G401 (cell line): ENCODE results near the gene RCC1. TPM values are rescaled to one million over a fixed set of nuclear protein-coding genes. Genes with fewer than 3 reads are reported as not detected.
A peak's percentile ranks its signal among the peaks of the same experiment; 100 is the strongest.
"Not testable (repeated sequence)": the region's sequence is repeated elsewhere in the genome, so short reads cannot be mapped to it uniquely, and the experiment has no call there.

Experiments
- DNase-seq: peaks from one replicate; pipeline ENCODE4 v3.0.0-alpha.2; 2015; ENCODE audit warnings: low spot score
- in situ Hi-C: cut with HindIII; loops from 2 replicates; pipeline ENCODE4 v1.10.0; 2016; ENCODE audit warnings: low sequenced_read_pairs, mixed read lengths
- total RNA-seq: library from RNA; depleted of rRNA; stranded (reverse); fragments of >200 nt; shearing (Covaris generic); gene quantifications from 2 replicates; pipeline ENCODE4 v1.2.3, GENCODE V29; 2014; rRNA removed

RCC1 gene, protein sequence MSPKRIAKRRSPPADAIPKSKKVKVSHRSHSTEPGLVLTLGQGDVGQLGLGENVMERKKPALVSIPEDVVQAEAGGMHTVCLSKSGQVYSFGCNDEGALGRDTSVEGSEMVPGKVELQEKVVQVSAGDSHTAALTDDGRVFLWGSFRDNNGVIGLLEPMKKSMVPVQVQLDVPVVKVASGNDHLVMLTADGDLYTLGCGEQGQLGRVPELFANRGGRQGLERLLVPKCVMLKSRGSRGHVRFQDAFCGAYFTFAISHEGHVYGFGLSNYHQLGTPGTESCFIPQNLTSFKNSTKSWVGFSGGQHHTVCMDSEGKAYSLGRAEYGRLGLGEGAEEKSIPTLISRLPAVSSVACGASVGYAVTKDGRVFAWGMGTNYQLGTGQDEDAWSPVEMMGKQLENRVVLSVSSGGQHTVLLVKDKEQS
- 116 and 139 TPM in 2 replicates for total RNA-seq

DNA sequence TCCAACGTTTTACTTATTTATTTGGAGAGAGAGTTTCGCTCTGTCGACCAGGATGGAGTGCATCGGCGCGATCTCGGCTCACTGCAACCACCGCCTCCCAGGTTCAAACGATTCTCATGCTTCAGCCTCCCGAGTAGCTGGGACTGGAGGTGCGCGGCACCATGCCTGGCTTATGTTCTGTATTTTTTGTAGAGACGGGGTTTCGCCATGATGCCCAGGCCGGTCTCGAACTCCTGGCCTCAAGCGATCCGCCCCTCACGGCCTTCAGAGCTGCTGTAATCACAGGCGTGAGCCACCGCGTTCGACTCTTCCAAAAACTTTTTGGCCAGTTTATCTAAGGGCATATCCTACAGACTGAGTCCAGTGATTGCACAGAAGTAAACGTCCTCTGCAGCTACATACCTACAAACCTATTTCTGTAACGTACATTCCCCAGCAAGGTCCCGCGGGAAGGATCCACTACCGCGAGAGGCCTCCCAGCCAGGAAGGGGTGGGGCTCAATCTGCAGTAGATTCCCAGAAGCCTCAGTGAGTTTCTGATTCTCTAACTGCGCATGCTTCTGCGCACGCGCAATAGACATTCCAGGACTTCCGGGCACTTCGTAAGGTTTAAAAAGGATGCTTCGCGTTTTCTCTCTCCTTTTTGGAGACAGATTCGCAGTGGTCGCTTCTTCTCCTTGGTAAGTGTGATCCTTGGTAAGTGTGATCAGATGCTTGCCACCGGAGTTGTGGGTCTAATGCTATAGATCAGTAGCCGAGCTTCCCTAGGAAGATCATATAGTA, at the start of gene RCC1:
Gene RCC1 (plus strand): TSS at position 638 of the 782 bp plus-strand sequence. CDS start 23,824 bp downstream, outside the sequence.
- DNase-seq: peak; percentile 98
- in situ Hi-C loops: no loop called here

DNA sequence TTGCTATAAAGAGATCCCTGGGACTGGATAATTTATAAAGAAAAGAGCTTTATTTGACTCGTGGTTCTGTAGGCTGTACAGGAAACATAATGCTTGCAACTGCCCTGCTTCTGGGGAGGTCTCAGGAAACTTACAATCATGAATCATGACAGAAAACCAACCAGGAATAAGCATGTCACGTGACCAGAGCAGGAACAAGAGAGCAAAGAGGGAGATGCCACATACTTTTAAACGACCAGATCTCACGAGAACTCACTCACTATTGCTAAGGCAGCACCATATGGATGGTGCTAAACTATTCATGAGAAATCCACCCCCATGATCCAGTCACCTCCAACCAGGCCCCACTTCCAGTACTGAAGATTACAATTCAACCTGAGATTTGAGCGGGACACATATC, 49.8 kb upstream of the RCC1 start:
- no peak for DNase-seq
- in situ Hi-C loops: loop anchor here (25.0 kb wide), 1 partner anchor 156 kb away; no protein-coding TSS in a partner anchor

DNA sequence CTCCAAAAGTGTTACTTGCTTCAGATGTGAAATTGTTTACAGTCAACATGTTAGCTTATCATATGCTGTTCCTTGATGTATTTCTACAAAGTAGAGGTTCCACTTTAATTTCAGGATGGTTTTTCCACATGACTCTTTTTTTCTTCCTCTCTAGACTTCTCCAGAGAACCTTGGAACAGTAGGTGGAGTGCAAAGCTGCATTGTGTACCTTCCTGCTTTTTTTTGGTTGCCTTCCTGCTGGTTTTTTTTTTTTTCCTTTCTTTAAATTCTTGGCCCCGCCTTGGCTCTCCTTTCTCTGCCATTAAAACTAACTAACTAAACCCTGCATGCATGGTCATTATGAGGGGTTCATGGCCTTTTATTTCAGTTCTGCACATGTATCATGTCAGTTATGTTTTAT, 48.2 kb upstream of the RCC1 start:
- in situ Hi-C loops: loop anchor here (25.0 kb wide), 1 partner anchor 155 kb away; no protein-coding TSS in a partner anchor
- no peak for DNase-seq

DNA sequence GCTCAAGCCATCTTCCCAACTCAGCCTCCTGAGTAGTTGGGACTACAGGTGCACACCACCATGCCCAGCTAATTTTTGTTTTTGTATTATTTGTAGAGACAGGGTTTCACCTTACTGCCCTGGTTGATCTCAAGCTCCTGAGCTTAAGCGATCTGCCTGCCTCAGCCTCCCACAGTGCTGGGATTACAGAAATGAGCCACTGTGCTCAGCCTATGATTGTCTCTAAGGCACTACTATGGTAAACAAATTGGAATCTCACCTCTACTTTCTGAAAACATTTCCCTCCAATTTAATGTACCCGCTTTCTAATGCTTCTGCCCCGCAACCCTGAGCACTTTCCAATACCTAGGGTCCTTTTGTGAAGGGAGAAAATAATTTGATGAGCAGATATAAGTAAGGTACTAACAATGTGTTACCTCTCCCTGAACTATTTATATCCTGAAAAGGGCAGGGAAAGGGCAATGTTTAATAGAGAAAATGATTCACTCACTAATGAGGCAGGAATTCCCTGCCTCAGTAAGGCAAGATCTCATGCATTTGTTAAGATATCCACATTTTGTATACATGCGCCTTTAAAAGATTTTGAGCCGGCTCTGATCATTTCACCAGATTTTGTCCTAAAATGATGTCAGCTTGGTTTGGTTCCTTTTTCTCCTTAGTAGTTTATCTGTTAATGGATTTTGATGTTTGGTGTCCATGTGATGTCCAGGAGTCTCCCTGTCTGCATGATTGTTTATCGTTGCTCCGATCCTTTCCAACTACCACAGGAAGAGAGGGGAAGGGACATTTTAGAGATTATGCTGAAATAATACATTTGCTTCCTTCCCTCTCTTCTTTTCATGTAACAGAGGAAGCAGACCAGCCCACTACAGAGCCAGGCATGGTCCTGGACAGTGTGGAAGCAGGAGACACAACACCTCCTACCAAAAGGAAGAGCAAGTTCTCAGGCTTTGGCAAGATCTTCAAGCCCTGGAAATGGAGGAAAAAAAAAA, 47.3 kb upstream of the RCC1 start:
- in situ Hi-C loops: loop anchor here (25.0 kb wide), 1 partner anchor 154 kb away; no protein-coding TSS in a partner anchor
- no peak for DNase-seq

DNA sequence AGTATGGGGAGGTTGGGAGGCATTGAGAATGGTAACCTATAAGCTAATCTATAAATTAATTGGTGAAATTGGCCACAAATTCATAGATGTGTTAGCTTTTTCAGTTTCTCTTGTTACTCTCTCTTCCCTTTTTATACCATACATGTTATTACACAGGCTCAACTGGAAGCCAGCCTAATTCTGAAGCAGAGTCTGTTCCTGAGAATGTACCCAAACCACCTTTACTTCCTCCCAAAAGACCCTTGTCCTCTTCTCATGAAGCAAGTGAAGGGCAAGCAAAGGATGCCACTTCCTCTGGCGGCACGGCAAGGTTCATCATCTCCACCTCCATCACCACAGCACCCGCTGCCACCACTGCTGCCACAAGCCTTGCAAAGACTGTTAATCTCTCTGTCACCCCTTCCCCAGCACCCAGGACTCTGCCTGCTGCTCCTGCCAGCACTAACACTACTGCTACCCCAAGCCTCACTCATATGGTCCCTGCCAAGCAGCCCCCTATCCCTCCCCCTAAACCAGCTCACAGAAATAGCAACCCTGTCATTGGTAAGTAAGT, 39.5 kb upstream of the RCC1 start:
- in situ Hi-C loops: loop anchor here (25.0 kb wide), 1 partner anchor 146 kb away; no protein-coding TSS in a partner anchor
- no peak for DNase-seq

DNA sequence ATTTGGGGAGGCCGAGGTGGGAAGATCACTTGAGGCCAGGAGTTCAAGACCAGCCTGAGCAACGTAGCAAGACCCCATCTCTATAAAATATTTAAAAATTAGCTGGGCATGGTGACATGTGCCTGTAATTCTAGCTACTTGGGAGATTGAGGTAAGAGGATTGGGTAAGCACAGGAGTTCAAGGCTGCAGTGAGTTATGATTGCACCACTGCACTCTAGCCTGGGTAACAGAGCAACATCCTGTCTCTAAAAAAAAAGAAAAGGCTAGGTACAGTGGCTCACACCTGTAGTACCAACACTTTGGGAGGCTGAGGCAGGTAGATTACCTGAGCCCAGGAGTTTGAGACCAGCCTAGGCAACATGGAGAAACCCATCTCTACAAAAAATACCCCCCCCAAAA, 35.7 kb upstream of the RCC1 start:
- in situ Hi-C loops: loop anchor here (25.0 kb wide), 1 partner anchor 142 kb away; no protein-coding TSS in a partner anchor

DNA sequence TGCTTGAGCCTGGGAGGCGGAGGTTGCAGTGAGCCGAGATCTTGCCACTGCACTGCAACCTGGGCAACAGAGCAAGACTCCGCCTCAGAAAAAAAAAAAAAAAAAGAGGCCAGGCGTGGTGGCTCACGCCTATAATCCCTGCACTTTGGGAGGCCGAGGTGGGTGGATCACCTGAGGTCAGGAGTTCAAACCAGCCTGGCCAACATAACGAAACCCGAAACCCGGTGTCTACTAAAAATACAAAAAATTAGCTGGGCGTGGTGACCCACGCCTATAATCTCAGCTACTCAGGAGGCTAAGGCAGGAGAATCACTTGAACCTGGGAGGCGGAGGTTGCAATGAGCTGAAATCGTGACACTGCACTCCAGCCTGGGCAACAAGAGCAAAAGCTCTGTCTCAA, 26.3 kb upstream of the RCC1 start:
- in situ Hi-C loops, DNase-seq: not testable (repeated sequence)

More for the DNA sequence above, 35.7 kb upstream of the RCC1 start:
- no peak for DNase-seq

DNA sequence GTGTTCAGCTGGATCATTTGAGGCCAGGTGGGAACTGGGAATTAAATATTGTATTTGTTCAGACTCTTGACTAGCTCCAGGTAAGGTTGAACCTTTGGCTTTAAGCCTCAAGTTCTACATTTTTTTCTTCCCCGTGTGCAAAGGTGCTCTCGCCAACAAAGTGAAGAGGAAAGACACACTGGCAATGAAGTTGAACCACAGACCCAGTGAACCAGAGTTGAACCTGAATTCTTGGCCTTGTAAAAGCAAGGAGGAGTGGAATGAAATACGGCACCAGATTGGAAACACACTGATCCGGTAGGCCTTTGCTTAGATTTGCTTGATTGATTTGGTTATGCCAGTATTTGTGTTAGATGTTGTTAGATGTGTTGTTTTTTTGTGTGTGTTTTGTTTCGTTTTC, 25.5 kb upstream of the RCC1 start:
- in situ Hi-C loops: no loop called here
- no peak for DNase-seq

DNA sequence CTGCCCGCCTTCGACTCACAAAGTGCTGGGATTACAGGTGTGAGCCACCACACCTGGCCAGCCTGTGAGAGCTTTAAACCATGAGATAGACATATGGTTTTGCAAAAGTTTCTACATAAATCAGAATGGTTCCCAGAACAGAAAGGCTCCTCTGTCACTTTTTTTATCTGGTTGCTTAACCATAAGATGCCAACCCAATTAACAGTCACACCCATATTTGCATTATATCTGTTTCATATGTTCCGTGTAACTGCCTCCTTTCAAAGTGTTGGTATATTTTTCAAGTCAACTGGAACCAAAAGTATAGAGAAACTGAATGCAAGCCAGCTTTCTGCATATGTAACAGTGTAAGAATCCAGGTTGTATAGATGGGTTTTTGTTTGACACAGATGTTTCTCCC, 23.7 kb upstream of the RCC1 start:
- in situ Hi-C loops: no loop called here
- DNase-seq: no peak

DNA sequence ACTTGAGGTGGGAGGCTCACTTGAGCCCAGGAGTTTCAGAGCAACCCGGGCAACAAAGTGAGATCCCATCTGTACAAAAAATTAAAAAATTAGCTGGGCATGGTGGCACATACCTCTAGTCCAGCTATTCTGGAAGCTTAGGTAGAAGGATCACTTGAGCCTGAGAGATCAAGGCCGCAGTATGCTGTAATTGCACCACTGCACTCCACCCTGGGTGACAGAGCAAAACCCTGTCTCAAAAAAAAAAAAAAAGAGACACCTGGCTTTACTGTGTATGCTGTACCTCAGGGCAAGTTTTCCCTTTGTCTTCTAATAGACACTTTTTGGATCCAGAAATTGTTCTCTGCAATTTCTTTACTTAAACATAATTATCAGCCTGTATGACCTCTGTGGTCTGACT, 23.1 kb upstream of the RCC1 start:
- in situ Hi-C loops: no loop called here
- no peak for DNase-seq

DNA sequence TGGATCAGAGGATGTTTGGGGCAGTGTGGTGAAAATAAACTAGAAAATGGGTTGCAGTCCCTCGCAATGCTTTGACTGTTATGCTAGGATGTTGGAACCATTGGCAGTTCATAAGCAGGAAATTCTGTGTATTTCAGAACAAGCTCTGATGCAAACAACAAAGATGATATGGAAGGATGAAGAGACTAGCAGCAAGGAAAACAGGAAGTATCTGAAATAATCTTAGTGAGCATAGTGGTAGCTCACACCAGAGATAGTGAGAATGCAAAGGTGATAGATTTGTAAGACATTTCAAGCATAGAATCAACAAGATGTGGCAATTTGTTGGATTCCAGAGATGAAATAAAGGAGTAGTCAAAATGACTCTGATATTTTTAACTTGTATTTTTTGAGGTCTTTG, 11.1 kb upstream of the RCC1 start:
- in situ Hi-C loops: no loop called here
- no peak for DNase-seq

DNA sequence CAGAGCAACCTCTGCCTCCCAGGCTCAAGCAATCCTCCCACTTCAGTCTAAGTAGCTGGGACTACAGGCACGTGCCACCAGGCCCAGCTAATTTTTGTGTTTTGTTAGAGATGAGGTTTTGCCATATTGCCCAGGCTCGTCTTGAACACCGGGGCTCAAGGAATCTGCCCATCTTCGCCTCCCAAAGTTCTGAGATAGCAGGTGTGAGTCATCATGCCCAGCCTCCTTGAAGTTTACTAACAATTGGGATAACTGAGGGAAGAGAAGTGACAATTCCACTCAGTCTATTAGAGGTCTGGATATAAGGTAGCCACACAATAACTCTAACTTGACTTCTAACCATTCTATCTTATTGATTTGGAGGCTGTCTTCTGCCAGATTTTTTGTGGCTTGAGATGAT, 6.3 kb upstream of the RCC1 start:
- in situ Hi-C loops: no loop called here

DNA sequence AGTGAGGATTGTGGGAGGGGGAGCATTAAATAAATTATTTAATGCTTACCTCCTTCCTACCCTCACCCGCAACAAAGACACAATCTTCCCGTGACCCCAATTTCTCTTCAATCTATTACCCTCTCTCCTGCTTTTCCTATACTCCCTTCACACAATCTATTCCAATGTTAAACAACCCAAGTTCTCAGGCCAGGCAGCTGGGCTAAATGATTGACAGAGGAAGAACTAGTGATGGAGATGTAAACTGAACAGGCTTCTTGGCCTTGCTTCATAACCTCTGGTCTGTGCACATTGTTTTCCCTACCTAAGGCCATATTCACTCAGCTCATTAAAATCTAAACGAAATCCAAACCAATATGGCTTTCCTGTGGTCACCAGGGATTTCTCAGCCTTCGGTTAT, 3.9 kb upstream of the RCC1 start:
- no peak for DNase-seq
- in situ Hi-C loops: no loop called here

More for the DNA sequence above, 6.3 kb upstream of the RCC1 start:
- DNase-seq: no peak

DNA sequence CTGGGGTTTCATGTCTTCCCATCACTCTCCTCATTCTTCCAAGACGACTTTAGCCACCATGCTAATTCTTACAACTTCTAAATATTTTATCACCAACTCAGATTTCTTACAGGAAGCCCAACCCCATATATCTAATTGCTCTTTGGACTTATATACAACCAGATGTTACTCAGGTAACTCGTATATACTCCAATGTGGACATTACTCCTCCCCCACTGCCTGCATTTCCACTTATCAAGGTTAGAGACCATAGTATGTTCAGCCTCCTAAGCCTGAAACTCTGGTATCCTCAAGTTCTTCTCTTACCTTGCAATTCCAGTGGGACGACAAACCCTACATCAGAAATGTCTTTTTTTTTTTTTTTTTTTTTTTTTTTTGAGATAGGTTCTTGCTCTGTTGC, 2.7 kb upstream of the RCC1 start:
- in situ Hi-C loops: no loop called here
- no peak for DNase-seq

DNA sequence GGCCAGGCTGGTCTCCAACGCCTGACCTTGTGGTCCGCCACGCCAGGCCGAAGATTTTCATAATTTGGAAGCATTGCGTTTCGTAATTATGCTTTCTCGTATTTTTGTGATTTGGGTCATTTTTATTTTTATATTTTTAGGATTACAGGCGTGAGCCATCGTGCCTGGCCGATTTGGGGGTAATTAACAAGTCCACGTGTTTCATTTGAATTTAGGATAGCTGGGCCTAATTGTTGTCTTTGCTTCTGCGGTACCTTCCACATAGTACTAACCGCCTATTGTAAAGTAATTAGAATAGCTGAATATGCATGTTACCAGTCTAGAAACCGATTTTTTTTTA, 1.0 kb downstream of the RCC1 start:
- no peak for DNase-seq
- in situ Hi-C loops: no loop called here

DNA sequence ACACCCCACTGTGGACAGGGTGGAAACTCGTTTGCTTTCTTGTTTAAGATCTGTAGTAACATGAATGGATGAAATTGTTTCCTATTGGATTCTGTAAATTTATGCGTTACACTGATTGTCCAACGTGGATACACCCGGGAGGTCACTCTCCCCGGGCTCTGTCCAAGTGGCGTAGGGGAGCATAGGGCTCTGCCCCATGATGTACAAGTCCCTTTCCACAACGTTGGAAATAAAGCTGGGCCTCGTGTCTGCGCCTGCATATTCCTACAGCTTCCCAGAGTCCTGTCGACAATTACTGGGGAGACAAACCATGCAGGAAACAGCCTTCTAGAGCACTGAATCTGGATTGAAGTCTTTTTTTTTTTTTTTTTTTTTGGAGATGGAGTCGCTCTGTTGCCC, 1.4 kb downstream of the RCC1 start:
- in situ Hi-C loops: no loop called here
- no peak for DNase-seq

DNA sequence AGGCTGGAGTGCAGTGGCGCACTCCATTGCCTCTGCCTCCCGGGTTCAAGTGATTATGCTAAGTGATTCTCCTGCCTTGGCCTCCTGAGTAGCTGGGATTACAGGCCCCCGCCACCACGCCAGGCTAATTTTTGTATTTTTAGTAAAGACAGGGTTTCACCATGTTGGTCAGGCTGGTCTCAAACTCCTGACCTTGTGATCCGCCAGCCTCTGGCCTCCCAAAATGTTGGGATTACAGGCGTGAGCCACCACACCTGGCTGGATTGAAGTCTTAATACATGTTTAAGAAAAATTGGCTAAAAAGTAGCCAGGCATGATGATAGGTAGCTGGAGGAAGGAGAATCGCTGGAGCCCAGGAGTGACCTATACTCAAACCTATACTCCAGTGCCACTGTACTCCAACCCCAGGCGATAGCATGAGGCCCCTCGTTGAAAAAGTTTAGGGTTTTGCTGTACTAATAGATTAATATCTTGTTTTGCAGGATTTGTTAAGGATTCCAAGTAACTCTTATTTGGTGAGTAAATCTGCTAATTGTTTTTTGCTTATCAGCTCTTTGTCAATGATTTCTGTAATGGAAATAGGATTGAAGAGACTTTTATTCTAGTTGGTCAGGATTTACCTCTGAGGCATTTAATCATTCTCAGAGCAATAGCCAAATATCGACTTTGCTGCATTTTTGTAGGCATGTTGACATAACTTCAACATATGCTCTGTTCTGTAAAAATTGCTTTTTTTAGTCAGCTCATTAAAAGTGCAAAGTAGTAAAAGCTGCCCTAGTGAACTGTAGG, 2.0 kb downstream of the RCC1 start:
- no peak for DNase-seq
- in situ Hi-C loops: no loop called here

DNA sequence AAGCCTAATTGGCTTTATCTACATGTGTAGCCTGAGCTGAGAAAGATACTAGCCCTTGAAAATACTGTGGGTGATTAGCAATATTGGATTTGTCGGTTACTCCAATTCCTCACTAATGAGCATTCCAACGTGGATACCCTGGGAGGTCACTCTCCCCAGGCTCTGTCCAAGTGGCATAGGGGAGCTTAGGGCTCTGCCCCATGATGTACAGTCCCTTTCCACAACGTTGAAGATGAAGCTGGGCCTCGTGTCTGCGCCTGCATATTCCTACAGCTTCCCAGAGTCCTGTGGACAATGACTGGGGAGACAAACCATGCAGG, 2.6 kb downstream of the RCC1 start:
- in situ Hi-C loops: no loop called here

More for the DNA sequence above, 2.6 kb downstream of the RCC1 start:
- no peak for DNase-seq
